ENCODE measurements around the gene MAGI2. TPM values are rescaled to one million over a fixed set of nuclear protein-coding genes. Genes with fewer than 3 reads are reported as not detected.

MAGI2 gene
- total RNA-seq, 2 experiments from 2014 or later, result 0.09 to 0.19 TPM

DNA sequence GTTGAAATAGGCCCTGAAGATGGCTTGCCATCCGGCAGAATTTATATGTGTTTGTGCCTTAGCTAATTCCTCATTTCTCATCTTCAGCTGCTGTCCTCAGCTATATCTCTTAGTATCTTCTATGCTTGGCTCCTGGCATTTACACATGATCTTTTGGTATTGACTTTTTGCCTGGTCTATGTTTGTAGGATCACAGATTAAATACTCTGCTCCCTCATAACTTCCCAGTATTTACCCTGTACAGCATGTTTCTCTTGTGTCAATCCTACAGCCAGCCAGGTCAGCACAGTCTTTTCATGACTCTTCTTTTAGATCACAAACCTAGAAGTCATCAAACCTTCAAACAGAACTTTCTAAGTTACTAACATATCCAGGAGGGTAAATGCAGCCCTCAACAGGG, 743.8 kb downstream of the MAGI2 start:
- H3K9me3 Mint-ChIP-seq (ENCODE audit: low read depth), result peaks cover 3% of the 10 kb centered on the region

GRCh38 chr7:78704504-78704903, 749.0 kb downstream of the MAGI2 start:
- CTCF ChIA-PET, result no interaction called here
- ATAC-seq, result no peak
- Mint-ChIP-seq H3K4me1 (no peaks in the 10 kb centered on the region), H3K4me3 (no peak overlapping the region), H3K27ac (no peak overlapping the region), H3K36me3 (no peaks in the 10 kb centered on the region), H3K9me3 (ENCODE audit: low read depth) (peaks cover 4% of the 10 kb centered on the region), H3K27me3 (no peaks in the 10 kb centered on the region)
- no peak for DNase-seq

More for the DNA sequence above, 743.8 kb downstream of the MAGI2 start:
- DNase-seq, result no peak
- H3K27ac Mint-ChIP-seq, result no peak overlapping the region
- no peaks in the 10 kb centered on the region for H3K27me3 Mint-ChIP-seq
- H3K4me3 Mint-ChIP-seq, result no peak overlapping the region
- CTCF ChIA-PET, result no interaction called here
- no peaks in the 10 kb centered on the region for H3K36me3 Mint-ChIP-seq
- no peaks in the 10 kb centered on the region for H3K4me1 Mint-ChIP-seq
- no peak for ATAC-seq

- no peaks in the 10 kb centered on the region for H3K4me1 Mint-ChIP-seq
- H3K4me3 Mint-ChIP-seq, result no peak overlapping the region
- ATAC-seq, result no peak
- H3K36me3 Mint-ChIP-seq, result no peaks in the 10 kb centered on the region
- H3K9me3 Mint-ChIP-seq (ENCODE audit: low read depth), result peaks cover 7% of the 10 kb centered on the region
- CTCF ChIA-PET, result no interaction called here
- no peaks in the 10 kb centered on the region for H3K27me3 Mint-ChIP-seq
- no peak overlapping the region for H3K27ac Mint-ChIP-seq
- DNase-seq, result no peak
Observed at GRCh38 chr7:78703391-78703790, 750.1 kb downstream of the MAGI2 start.

DNA sequence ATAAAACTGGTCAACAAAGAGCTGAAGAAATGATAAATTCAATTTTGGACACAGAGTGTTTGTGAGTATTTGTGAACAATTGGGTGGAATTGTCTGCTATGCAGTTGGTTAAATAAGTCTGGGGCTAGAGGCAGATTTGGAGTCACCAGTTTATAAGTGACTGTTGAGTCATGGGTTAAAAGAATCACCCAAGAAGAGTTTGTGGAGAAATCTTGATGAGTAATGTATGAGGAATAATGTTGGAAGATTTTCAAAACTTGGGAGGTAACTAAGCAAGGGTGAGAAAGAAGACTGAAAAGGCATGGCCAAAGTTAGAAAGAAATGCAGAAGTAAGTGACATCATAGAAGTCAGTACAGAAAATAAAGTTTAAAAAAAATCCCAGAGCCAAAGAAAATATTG, 750.7 kb downstream of the MAGI2 start:
- Mint-ChIP-seq H3K27me3 (no peaks in the 10 kb centered on the region), H3K36me3 (no peaks in the 10 kb centered on the region), H3K9me3 (ENCODE audit: low read depth) (peaks cover 7% of the 10 kb centered on the region), H3K27ac (no peak overlapping the region), H3K4me3 (no peak overlapping the region), H3K4me1 (no peaks in the 10 kb centered on the region)
- ATAC-seq, result no peak
- no peak for DNase-seq
- CTCF ChIA-PET, result no interaction called here

- CTCF ChIA-PET, result no interaction called here
- H3K36me3 Mint-ChIP-seq, result no peaks in the 10 kb centered on the region
- no peak overlapping the region for H3K4me3 Mint-ChIP-seq
- H3K27ac Mint-ChIP-seq, result no peak overlapping the region
- ATAC-seq (no peak), DNase-seq (no peak)
- H3K4me1 Mint-ChIP-seq, result no peaks in the 10 kb centered on the region
- H3K27me3 Mint-ChIP-seq, result no peaks in the 10 kb centered on the region
- peaks cover 7% of the 10 kb centered on the region for H3K9me3 Mint-ChIP-seq (ENCODE audit: low read depth)
Observed at GRCh38 chr7:78695826-78696225, 757.6 kb downstream of the MAGI2 start.

DNA sequence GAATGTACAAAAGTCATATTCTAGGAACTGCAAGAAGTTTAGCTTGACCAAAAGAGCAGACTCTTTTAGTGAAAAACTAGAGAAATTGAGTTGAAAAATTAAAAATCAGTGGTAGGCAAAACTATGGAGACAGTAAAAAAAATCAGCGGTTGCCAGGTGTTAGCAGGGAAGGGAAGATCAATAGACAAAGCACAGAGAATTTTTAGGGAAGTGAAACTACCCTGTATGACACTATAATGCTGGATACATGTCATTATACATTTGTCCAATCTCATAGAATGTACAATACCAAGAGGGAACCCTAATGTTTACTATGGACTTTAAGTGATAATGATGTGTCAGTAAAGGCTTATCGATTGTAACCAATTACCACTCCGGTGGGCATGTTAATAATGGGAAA, 761.9 kb downstream of the MAGI2 start:
- Mint-ChIP-seq H3K9me3 (ENCODE audit: low read depth) (no peaks in the 10 kb centered on the region), H3K27ac (no peak overlapping the region), H3K36me3 (no peaks in the 10 kb centered on the region), H3K4me1 (no peaks in the 10 kb centered on the region), H3K27me3 (no peaks in the 10 kb centered on the region), H3K4me3 (no peak overlapping the region)
- ATAC-seq (no peak), DNase-seq (no peak)
- CTCF ChIA-PET, result no interaction called here

GRCh38 chr7:78690174-78690573, 763.3 kb downstream of the MAGI2 start:
- H3K9me3 Mint-ChIP-seq (ENCODE audit: low read depth), result peaks cover 4% of the 10 kb centered on the region
- CTCF ChIA-PET, result no interaction called here
- no peaks in the 10 kb centered on the region for H3K27me3 Mint-ChIP-seq
- H3K27ac Mint-ChIP-seq, result no peak overlapping the region
- no peaks in the 10 kb centered on the region for H3K36me3 Mint-ChIP-seq
- no peaks in the 10 kb centered on the region for H3K4me1 Mint-ChIP-seq
- no peak overlapping the region for H3K4me3 Mint-ChIP-seq
- DNase-seq, result no peak
- ATAC-seq, result no peak

DNA sequence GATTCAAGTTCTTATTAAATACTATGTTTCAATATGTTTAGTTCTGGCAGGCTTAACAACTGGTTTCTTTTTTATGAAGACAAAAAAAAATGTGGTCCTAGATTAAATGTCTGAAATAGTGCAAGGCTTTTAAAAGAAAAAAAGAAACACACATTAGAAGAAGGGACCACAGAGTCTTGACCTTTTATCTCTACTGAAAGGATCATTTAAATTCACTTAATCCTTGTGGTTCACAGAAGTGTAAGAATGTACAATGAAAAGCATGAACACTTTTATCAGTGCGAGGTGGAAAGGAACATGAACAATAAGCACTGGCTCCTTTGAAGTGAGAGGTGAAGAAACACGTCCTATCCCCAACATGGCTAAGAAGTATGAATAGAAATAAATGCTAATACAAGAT, 765.1 kb downstream of the MAGI2 start:
- H3K36me3 Mint-ChIP-seq, result no peaks in the 10 kb centered on the region
- no peak overlapping the region for H3K4me3 Mint-ChIP-seq
- CTCF ChIA-PET, result no interaction called here

GRCh38 chr7:78686189-78686588, 767.3 kb downstream of the MAGI2 start:
- no peaks in the 10 kb centered on the region for H3K4me1 Mint-ChIP-seq
- ATAC-seq (no peak), DNase-seq (no peak)
- no peaks in the 10 kb centered on the region for H3K36me3 Mint-ChIP-seq
- no peak overlapping the region for H3K27ac Mint-ChIP-seq
- no peaks in the 10 kb centered on the region for H3K27me3 Mint-ChIP-seq
- no peak overlapping the region for H3K4me3 Mint-ChIP-seq
- CTCF ChIA-PET, result no interaction called here
- H3K9me3 Mint-ChIP-seq (ENCODE audit: low read depth), result peaks cover 7% of the 10 kb centered on the region

More for the DNA sequence above, 765.1 kb downstream of the MAGI2 start:
- no peaks in the 10 kb centered on the region for H3K4me1 Mint-ChIP-seq
- ATAC-seq, result no peak
- no peaks in the 10 kb centered on the region for H3K27me3 Mint-ChIP-seq
- no peak overlapping the region for H3K27ac Mint-ChIP-seq
- DNase-seq, result no peak
- peaks cover 4% of the 10 kb centered on the region for H3K9me3 Mint-ChIP-seq (ENCODE audit: low read depth)

GRCh38 chr7:78684201-78684600, 769.3 kb downstream of the MAGI2 start:
- H3K4me3 Mint-ChIP-seq, result no peak overlapping the region
- CTCF ChIA-PET, result no interaction called here
- H3K9me3 Mint-ChIP-seq (ENCODE audit: low read depth), result peaks cover 7% of the 10 kb centered on the region
- DNase-seq (no peak), ATAC-seq (no peak)
- H3K36me3 Mint-ChIP-seq, result no peaks in the 10 kb centered on the region
- no peaks in the 10 kb centered on the region for H3K4me1 Mint-ChIP-seq
- H3K27me3 Mint-ChIP-seq, result no peaks in the 10 kb centered on the region
- no peak overlapping the region for H3K27ac Mint-ChIP-seq

DNA sequence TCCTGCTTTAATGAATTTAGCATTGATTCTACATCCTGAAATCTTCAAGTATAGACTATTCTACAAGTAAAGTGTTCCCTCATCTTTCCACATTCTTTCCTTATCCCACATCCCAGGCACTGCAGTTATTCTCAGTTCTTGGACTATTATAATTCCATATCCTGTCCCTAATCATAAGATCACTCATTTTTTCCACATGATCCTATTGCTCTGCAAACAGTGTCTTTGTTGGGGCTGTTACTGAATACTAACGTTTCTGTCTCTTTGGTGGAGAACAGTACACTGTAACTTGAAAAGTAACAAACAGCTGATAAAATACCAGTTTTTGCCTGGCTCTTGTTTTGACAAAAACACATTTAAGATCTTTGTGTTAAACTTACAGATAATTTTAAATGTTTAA, 769.9 kb downstream of the MAGI2 start:
- H3K27ac Mint-ChIP-seq, result no peak overlapping the region
- H3K36me3 Mint-ChIP-seq, result no peaks in the 10 kb centered on the region
- no peaks in the 10 kb centered on the region for H3K27me3 Mint-ChIP-seq
- no peaks in the 10 kb centered on the region for H3K4me1 Mint-ChIP-seq
- ATAC-seq, result no peak
- CTCF ChIA-PET, result no interaction called here
- H3K4me3 Mint-ChIP-seq, result no peak overlapping the region
- peaks cover 7% of the 10 kb centered on the region for H3K9me3 Mint-ChIP-seq (ENCODE audit: low read depth)
- no peak for DNase-seq

DNA sequence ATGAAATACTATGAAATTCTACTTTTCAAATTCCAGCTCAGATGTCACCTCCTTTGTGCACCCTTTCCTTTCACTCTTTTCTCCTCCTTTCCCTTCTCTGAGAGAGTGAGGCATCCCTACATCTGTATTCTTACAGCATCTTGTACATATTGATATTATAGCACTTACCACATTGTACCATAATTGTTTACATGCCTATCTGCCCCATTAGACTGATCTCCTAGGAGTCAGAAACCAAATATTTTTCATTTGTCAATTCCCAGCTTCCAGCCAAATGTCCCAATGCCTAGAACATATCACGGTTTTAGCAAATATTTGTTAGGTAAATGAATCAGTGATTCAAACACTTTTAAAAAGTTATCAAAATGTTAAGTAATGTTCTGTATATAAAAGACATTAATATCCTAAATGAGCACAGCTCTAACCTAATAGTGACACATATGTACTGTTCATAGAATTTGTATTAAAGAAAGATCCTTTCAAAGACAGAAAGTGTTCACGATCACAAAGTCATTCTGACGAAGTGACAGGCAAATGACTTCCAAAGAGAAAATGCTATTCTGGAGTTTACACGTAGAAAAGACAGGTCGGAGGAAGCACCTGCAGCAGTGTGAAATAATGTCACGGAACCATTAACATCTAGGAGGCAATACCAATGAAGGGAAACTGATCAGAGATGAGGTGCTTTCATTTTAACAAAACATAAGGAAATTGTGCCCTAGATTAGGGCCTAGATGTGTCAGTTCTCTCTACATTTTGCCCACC, 774.2 kb downstream of the MAGI2 start:
- CTCF ChIA-PET, result no interaction called here
- DNase-seq (no peak), ATAC-seq (no peak)
- Mint-ChIP-seq H3K36me3 (no peaks in the 10 kb centered on the region), H3K4me1 (no peaks in the 10 kb centered on the region), H3K27me3 (no peaks in the 10 kb centered on the region), H3K9me3 (ENCODE audit: low read depth) (peaks cover 3% of the 10 kb centered on the region), H3K27ac (no peak overlapping the region), H3K4me3 (no peak overlapping the region)

- no peak overlapping the region for H3K4me3 Mint-ChIP-seq
- H3K9me3 Mint-ChIP-seq (ENCODE audit: low read depth), result peaks cover 3% of the 10 kb centered on the region
- ATAC-seq (no peak), DNase-seq (no peak)
- CTCF ChIA-PET, result no interaction called here
- no peaks in the 10 kb centered on the region for H3K4me1 Mint-ChIP-seq
- no peaks in the 10 kb centered on the region for H3K36me3 Mint-ChIP-seq
- H3K27me3 Mint-ChIP-seq, result no peaks in the 10 kb centered on the region
- H3K27ac Mint-ChIP-seq, result no peak overlapping the region
Observed at GRCh38 chr7:78677391-78677790, 776.1 kb downstream of the MAGI2 start.

DNA sequence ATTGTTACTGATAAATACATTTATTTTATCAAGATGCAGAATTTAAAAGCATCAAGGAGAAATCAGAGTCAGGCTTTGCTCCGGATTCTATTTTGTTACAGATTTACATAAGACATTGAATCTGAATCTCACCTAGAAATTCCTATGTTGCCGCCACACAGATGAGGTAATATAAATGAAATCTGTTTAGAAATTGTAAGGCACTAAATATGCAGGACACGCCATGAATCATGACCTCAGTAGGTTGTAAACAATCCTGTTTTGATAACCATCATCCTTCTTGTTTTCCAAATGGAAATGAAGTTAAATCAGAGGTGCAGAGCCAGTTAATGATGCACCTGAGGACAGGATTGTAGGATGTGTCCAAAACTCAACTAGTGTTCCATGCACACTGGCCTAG, 778.0 kb downstream of the MAGI2 start:
- no peak for ATAC-seq
- no peak overlapping the region for H3K4me3 Mint-ChIP-seq
- H3K4me1 Mint-ChIP-seq, result no peaks in the 10 kb centered on the region
- CTCF ChIA-PET, result no interaction called here
- H3K36me3 Mint-ChIP-seq, result no peaks in the 10 kb centered on the region
- H3K27me3 Mint-ChIP-seq, result no peaks in the 10 kb centered on the region
- DNase-seq, result no peak
- no peak overlapping the region for H3K27ac Mint-ChIP-seq
- H3K9me3 Mint-ChIP-seq (ENCODE audit: low read depth), result no peaks in the 10 kb centered on the region

GRCh38 chr7:78673272-78673671, 780.2 kb downstream of the MAGI2 start:
- DNase-seq, result no peak
- no peak overlapping the region for H3K4me3 Mint-ChIP-seq
- no peaks in the 10 kb centered on the region for H3K4me1 Mint-ChIP-seq
- ATAC-seq, result no peak
- H3K27me3 Mint-ChIP-seq, result no peaks in the 10 kb centered on the region
- no peaks in the 10 kb centered on the region for H3K36me3 Mint-ChIP-seq
- CTCF ChIA-PET, result no interaction called here
- no peak overlapping the region for H3K27ac Mint-ChIP-seq
- no peaks in the 10 kb centered on the region for H3K9me3 Mint-ChIP-seq (ENCODE audit: low read depth)

All from activated CD8-positive, alpha-beta memory T cell treated with anti-CD3 and anti-CD28 coated beads, Interleukin-2, amount 10 ng/mL, durations not matched to agents 7 days and 5 days (primary cell).